AG09309 (cell line): Measurements from ENCODE around the gene ABCA12.

Experiments
- DNase-seq: peaks from one replicate; pipeline ENCODE4 v3.0.0-alpha.2; 2010; ENCODE audit warnings: low read depth
- H3K4me3 ChIP-seq: 2 replicates; pipeline ENCODE4 v1.5.1; 2011; ENCODE audit warnings: mild to moderate bottlenecking, low read depth, low read length, moderate library complexity; ENCODE audit not compliant: control insufficient read depth
- TF ChIP-seq, protein P1 (sequence below): IDR thresholded peaks from 2 replicates; pipeline ENCODE4 v1.5.1; 2011; ENCODE audit warnings: mild to moderate bottlenecking, low read depth, low read length, inconsistent platforms; ENCODE audit not compliant: insufficient read depth, control insufficient read depth; ENCODE audit errors: missing control alignments

ABCA12 gene

DNA sequence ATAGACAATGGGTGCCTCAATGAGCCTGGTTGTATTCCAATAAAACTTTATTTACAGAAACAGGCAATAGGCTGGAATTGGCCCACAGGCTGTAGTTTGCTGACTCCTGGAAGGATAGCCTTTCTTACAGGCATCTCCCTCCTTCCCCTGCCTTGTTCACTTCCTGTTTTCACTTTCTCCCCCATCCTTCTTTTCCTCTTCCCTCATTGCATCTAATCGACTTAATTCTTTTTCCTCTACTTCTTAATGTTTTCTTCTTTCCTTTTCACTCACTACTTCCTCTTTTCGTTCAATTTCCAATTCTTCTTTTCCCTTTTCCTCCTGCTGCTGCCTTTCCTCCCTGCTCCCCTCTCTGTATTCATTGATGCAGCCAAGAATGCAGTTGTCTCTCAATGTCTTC, 70.0 kb downstream of the ABCA12 start:
- TF ChIP-seq, protein P1, sequence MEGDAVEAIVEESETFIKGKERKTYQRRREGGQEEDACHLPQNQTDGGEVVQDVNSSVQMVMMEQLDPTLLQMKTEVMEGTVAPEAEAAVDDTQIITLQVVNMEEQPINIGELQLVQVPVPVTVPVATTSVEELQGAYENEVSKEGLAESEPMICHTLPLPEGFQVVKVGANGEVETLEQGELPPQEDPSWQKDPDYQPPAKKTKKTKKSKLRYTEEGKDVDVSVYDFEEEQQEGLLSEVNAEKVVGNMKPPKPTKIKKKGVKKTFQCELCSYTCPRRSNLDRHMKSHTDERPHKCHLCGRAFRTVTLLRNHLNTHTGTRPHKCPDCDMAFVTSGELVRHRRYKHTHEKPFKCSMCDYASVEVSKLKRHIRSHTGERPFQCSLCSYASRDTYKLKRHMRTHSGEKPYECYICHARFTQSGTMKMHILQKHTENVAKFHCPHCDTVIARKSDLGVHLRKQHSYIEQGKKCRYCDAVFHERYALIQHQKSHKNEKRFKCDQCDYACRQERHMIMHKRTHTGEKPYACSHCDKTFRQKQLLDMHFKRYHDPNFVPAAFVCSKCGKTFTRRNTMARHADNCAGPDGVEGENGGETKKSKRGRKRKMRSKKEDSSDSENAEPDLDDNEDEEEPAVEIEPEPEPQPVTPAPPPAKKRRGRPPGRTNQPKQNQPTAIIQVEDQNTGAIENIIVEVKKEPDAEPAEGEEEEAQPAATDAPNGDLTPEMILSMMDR = no peak
- H3K4me3 ChIP-seq = no peak overlapping the region
- DNase-seq = no peak

DNA sequence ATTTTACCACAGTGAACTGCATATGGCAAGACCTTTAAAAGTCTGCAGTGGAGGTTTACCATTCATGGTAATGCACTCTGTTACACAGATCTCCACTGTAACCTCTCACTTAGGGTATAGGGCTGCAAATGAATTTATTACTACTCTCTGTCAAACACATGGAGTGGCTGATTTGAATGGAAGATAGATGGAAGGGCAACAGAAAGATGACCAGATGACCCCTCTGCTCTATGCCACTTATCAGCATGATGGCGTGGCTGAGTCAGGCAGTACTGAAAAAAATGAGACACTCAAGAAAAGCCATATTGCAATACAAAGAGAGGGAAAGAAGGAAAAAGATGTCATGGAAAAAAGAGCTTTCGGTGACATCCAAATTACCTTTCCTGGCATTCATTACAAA, 72.3 kb downstream of the ABCA12 start:
- TF ChIP-seq, protein P1 = no peak
- no peak overlapping the region for H3K4me3 ChIP-seq
- no peak for DNase-seq

DNA sequence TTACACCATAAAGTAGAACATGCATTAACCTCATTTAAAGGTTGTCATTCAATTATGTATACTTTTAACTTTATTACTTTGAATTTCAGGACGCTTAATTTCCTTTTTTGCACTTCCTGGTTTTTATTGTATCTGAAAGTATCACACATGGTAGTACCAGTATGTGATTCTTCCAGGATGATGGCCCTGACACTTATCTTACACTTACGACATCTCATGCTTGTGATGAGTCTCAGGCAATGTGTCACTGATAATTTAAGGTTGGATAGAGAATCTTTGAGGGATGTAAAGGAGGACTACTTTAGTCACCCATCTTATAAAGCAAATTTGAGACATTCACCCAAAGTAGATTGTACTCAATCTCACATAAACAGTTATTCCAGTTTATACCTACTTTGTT, 74.9 kb downstream of the ABCA12 start:
- H3K4me3 ChIP-seq = no peak overlapping the region
- TF ChIP-seq, protein P1 = no peak
- no peak for DNase-seq

DNA sequence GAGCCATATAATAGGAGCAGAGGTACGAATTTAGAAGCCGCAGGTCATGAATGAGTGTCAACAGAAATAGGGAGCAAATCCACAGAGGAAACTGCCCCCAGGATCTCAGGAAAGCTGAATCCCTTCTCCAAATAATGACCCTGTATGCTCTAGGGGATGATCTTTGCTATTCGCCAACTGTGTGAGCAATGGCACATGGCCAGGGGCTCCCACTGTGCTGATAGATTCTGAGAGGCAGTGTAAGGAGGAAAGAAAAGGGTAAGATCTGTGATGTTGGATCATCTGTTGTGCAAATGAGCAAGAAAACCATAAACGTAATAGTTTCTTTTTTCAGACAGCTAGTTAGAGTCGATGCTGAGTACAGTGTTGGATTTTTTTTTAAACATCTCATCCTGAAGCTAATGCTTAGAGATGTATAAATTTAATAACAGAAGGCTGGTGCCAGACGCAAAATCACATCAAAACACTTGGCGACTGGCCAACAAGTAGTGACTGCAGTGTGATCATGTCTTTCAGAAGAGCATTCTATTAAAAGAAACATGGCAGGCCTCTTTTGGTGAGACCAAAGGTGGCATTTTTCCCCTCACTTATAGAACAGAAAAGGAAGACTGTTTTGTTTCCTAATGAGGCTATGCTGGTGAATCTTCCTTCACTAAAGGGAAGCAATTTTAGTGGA, 77.4 kb downstream of the ABCA12 start:
- TF ChIP-seq, protein P1 = no peak
- no peak overlapping the region for H3K4me3 ChIP-seq
- no peak for DNase-seq

DNA sequence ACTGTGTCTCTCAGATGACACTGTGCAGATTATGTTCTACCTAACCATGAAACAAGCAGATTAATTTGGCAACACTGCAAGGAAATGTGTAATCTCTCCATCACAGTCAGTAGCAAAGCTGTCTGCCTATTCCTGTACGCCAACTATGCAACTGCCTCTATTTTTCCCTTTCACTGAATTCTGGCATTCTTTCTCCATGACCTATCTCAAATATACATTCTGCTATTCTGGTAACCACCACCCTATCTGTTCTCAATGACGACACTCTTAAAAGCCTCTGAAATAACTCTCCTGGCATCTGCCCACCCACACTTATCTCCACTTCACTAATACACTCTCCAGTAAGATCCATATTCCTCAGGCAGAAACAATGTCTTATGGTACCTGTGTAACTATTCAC, 78.7 kb downstream of the ABCA12 start:
- DNase-seq = no peak
- TF ChIP-seq, protein P1 = no peak
- H3K4me3 ChIP-seq = no peak overlapping the region

DNA sequence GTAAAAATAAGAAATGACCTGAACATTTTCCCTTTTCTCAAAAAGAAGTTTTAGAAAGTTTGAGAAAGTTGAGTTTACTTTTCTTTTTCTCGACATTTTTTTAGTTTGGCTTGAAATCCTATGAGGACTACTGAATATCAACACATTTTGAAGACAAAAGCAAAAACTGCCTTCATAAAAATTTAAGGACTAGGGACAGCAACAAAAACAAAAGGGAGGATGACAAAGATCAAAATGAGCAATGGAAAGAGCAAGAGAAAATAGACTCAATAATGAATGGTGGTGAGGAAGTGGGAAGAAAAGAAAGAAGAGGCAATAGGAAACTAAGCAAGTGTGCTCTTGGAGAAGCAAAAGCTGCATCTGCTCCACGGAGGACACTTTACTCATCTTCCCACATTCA, 82.5 kb downstream of the ABCA12 start:
- DNase-seq = no peak
- TF ChIP-seq, protein P1 = no peak
- H3K4me3 ChIP-seq = no peak overlapping the region
